ENCODE data around the gene SLC17A1. TPM values are rescaled to one million over a fixed set of nuclear protein-coding genes. Genes with fewer than 3 reads are reported as not detected.
A peak's percentile ranks its signal among the peaks of the same experiment; 100 is the strongest.

SLC17A1 gene
- total and polyA plus RNA-seq, 2 of the 13 experiments (the other 11 are each of a cell fraction or from before 2014, with no cell fraction given) = 0.09 to 2.1 TPM

DNA sequence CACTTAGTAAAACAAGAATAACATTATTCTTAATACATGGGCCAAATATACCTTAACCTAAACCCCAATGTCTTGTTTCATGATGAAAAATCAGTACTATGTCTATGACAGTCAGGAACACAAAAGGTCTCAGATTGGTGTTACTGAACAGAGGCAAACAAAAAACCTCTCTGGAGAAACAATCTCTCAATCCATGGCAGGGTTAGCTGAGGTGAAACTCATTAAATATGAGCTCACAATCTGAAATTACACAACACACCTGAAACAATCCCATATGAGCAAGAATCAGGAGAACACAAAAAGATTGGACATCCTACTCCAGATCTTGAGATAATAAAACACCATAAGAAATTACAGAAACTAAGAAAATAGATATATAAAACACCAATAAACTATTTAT, 83.8 kb downstream of the SLC17A1 start (continued):
- TF ChIP-seq, protein P1, sequence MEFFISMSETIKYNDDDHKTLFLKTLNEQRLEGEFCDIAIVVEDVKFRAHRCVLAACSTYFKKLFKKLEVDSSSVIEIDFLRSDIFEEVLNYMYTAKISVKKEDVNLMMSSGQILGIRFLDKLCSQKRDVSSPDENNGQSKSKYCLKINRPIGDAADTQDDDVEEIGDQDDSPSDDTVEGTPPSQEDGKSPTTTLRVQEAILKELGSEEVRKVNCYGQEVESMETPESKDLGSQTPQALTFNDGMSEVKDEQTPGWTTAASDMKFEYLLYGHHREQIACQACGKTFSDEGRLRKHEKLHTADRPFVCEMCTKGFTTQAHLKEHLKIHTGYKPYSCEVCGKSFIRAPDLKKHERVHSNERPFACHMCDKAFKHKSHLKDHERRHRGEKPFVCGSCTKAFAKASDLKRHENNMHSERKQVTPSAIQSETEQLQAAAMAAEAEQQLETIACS (CRISPR knock-in tag; IDR thresholded peaks at IDR 0.05) = no peak
- no peak for TF ChIP-seq ZNF780A (CRISPR knock-in tag; IDR thresholded peaks at IDR 0.05)
- TF ChIP-seq, protein P2, sequence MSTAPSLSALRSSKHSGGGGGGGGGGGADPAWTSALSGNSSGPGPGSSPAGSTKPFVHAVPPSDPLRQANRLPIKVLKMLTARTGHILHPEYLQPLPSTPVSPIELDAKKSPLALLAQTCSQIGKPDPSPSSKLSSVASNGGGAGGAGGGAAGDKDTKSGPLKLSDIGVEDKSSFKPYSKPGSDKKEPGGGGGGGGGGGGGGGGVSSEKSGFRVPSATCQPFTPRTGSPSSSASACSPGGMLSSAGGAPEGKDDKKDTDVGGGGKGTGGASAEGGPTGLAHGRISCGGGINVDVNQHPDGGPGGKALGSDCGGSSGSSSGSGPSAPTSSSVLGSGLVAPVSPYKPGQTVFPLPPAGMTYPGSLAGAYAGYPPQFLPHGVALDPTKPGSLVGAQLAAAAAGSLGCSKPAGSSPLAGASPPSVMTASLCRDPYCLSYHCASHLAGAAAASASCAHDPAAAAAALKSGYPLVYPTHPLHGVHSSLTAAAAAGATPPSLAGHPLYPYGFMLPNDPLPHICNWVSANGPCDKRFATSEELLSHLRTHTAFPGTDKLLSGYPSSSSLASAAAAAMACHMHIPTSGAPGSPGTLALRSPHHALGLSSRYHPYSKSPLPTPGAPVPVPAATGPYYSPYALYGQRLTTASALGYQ (CRISPR knock-in tag; IDR thresholded peaks at IDR 0.05) = 0 out of 2 replicates have a peak, but pooled peaks have one; percentile 7
- TF ChIP-seq ZNF577 (CRISPR knock-in tag; IDR thresholded peaks at IDR 0.05; ENCODE audit: borderline replicate concordance, low read depth) = no peak
- no peak for TF ChIP-seq POLR2AphosphoS2 (IDR thresholded peaks at IDR 0.05; ENCODE audit: low read depth, low read length)
- TF ChIP-seq ZNF350 (CRISPR knock-in tag; IDR thresholded peaks at IDR 0.05; ENCODE audit: borderline replicate concordance, low read depth) = no peak
- TF ChIP-seq, protein P3, sequence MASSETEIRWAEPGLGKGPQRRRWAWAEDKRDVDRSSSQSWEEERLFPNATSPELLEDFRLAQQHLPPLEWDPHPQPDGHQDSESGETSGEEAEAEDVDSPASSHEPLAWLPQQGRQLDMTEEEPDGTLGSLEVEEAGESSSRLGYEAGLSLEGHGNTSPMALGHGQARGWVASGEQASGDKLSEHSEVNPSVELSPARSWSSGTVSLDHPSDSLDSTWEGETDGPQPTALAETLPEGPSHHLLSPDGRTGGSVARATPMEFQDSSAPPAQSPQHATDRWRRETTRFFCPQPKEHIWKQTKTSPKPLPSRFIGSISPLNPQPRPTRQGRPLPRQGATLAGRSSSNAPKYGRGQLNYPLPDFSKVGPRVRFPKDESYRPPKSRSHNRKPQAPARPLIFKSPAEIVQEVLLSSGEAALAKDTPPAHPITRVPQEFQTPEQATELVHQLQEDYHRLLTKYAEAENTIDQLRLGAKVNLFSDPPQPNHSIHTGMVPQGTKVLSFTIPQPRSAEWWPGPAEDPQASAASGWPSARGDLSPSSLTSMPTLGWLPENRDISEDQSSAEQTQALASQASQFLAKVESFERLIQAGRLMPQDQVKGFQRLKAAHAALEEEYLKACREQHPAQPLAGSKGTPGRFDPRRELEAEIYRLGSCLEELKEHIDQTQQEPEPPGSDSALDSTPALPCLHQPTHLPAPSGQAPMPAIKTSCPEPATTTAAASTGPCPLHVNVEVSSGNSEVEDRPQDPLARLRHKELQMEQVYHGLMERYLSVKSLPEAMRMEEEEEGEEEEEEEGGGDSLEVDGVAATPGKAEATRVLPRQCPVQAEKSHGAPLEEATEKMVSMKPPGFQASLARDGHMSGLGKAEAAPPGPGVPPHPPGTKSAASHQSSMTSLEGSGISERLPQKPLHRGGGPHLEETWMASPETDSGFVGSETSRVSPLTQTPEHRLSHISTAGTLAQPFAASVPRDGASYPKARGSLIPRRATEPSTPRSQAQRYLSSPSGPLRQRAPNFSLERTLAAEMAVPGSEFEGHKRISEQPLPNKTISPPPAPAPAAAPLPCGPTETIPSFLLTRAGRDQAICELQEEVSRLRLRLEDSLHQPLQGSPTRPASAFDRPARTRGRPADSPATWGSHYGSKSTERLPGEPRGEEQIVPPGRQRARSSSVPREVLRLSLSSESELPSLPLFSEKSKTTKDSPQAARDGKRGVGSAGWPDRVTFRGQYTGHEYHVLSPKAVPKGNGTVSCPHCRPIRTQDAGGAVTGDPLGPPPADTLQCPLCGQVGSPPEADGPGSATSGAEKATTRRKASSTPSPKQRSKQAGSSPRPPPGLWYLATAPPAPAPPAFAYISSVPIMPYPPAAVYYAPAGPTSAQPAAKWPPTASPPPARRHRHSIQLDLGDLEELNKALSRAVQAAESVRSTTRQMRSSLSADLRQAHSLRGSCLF (CRISPR knock-in tag; IDR thresholded peaks at IDR 0.05; ENCODE audit: borderline replicate concordance) = no peak
- 0 out of 2 replicates have a peak, but pooled peaks have one; percentile 1 for TF ChIP-seq GATAD2A (CRISPR knock-in tag; IDR thresholded peaks at IDR 0.05)
- no peak for TF ChIP-seq CENPX (CRISPR knock-in tag; IDR thresholded peaks at IDR 0.05)
- 0 out of 2 replicates have a peak, but pooled peaks have one; percentile 25 for TF ChIP-seq CEBPG (CRISPR knock-in tag; IDR thresholded peaks at IDR 0.05)
- TF ChIP-seq ZBTB7B (CRISPR knock-in tag; IDR thresholded peaks at IDR 0.05) = no peak
- TF ChIP-seq, protein P4, sequence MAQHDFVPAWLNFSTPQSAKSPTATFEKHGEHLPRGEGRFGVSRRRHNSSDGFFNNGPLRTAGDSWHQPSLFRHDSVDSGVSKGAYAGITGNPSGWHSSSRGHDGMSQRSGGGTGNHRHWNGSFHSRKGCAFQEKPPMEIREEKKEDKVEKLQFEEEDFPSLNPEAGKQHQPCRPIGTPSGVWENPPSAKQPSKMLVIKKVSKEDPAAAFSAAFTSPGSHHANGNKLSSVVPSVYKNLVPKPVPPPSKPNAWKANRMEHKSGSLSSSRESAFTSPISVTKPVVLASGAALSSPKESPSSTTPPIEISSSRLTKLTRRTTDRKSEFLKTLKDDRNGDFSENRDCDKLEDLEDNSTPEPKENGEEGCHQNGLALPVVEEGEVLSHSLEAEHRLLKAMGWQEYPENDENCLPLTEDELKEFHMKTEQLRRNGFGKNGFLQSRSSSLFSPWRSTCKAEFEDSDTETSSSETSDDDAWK (CRISPR knock-in tag; IDR thresholded peaks at IDR 0.05) = no peak
- 0 out of 2 replicates have a peak, but pooled peaks have one; percentile 58 for TF ChIP-seq ZFP36L1 (CRISPR knock-in tag; IDR thresholded peaks at IDR 0.05)
- TF ChIP-seq REL (CRISPR knock-in tag; conservative IDR thresholded peaks at IDR 0.05) = no peak
- no peak for TF ChIP-seq ZNF605 (CRISPR knock-in tag; IDR thresholded peaks at IDR 0.05)
- no peak for TF ChIP-seq CREM (IDR thresholded peaks at IDR 0.05)
- no peak for TF ChIP-seq CREM (CRISPR knock-in tag; IDR thresholded peaks at IDR 0.05)
- TF ChIP-seq ZNF777 (CRISPR knock-in tag; IDR thresholded peaks at IDR 0.05) = no peak
- TF ChIP-seq ZNF383 (CRISPR knock-in tag; IDR thresholded peaks at IDR 0.05; ENCODE audit: borderline replicate concordance) = no peak
- no peak for TF ChIP-seq KLF15 (CRISPR knock-in tag; IDR thresholded peaks at IDR 0.05; ENCODE audit: borderline replicate concordance)
- TF ChIP-seq ARNTL (CRISPR knock-in tag; IDR thresholded peaks at IDR 0.05) = no peak
- no peak for TF ChIP-seq ZNF589 (CRISPR knock-in tag; conservative IDR thresholded peaks at IDR 0.05)
- TF ChIP-seq GTF2F1 (IDR thresholded peaks at IDR 0.05; ENCODE audit: low read length) = no peak
- no peak for TF ChIP-seq KDM3A (CRISPR knock-in tag; IDR thresholded peaks at IDR 0.05; ENCODE audit: low read depth)

Measured in HepG2 (cell line).